HEK293 (cell line): Measurements from ENCODE around the gene UNC5CL.

ENCODE experiments used
- CTCF ChIP-seq: fragments of 450-650 bp; formaldehyde crosslinking; IDR thresholded peaks from 2 replicates; pipeline ENCODE4 v1.5.1; 2016; ENCODE audit warnings: missing biosample characterization, missing genetic modification characterization
- GLIS2 ChIP-seq: fragments of 450-650 bp; formaldehyde crosslinking; IDR thresholded peaks from 2 replicates; pipeline ENCODE4 v1.5.1; 2016; ENCODE audit warnings: missing biosample characterization, missing genetic modification characterization
- ZNF23 ChIP-seq: fragments of 450-650 bp; formaldehyde crosslinking; IDR thresholded peaks from 2 replicates; pipeline ENCODE4 v1.5.1; 2016; ENCODE audit warnings: missing biosample characterization, missing genetic modification characterization, borderline replicate concordance
- ZNF292 ChIP-seq: fragments of 450-650 bp; formaldehyde crosslinking; IDR thresholded peaks from 2 replicates; pipeline ENCODE4 v1.5.1; 2016; ENCODE audit warnings: low read depth, missing biosample characterization, missing genetic modification characterization, borderline replicate concordance
- ZNF561 ChIP-seq: fragments of 450-650 bp; IDR thresholded peaks from 2 replicates; pipeline ENCODE4 v1.5.1; 2018; ENCODE audit warnings: missing biosample characterization, missing genetic modification characterization, borderline replicate concordance
- ZSCAN5A ChIP-seq: fragments of 450-650 bp; formaldehyde crosslinking; IDR thresholded peaks from 2 replicates; pipeline ENCODE4 v1.5.1; 2016; ENCODE audit warnings: missing biosample characterization, missing genetic modification characterization

- TF ChIP-seq CTCF (tag by site-specific recombination) (no peak), ZNF23 (tag by site-specific recombination) (no peak), ZSCAN5A (tag by site-specific recombination) (no peak), ZNF561 (tag by site-specific recombination) (no peak), ZNF292 (tag by site-specific recombination) (no peak), GLIS2 (no peak)
These were observed 10.2 kb downstream of the UNC5CL start for GRCh38 chr6:41028561-41029412.
